GM12878 (cell line): Measurements from ENCODE around the gene HS6ST3.

Source experiments
- ASH2L ChIP-seq: fragments of 300-600, 200-600 bp; sonication (generic); IDR thresholded peaks from 2 replicates; pipeline ENCODE4 v1.6.1; 2017; ENCODE audit warnings: low read depth, mild to moderate bottlenecking, borderline replicate concordance
- ATF7 ChIP-seq: fragments of 450-650 bp; IDR thresholded peaks from 2 replicates; pipeline ENCODE4 v1.6.1; 2016; ENCODE audit warnings: low read depth, mild to moderate bottlenecking
- CTCF ChIP-seq, 3 experiments: IDR thresholded peaks in 2 of 3; conservative IDR thresholded peaks in 1 of 3; 2 replicates each; pipeline ENCODE4 v1.5.1; 2011; ENCODE audit warnings: low read depth in 3 of 3, low read length in 3 of 3, mild to moderate bottlenecking in 3 of 3, control low read depth in 2 of 3, moderate library complexity in 2 of 3, inconsistent platforms in 1 of 3, mixed read lengths in 1 of 3; ENCODE audit not compliant: control insufficient read depth in 2 of 3, insufficient read depth in 1 of 3; ENCODE audit errors: extremely low read depth in 1 of 3
- HCFC1 ChIP-seq: fragments of 150-350 bp; IDR thresholded peaks from 2 replicates; pipeline ENCODE4 v1.6.1; 2014; ENCODE audit warnings: low read length
- NRF1 ChIP-seq: conservative IDR thresholded peaks from 2 replicates; pipeline ENCODE4 v1.6.1; 2011; ENCODE audit warnings: mild to moderate bottlenecking, low read depth, low read length, improper control_type of control experiment
- POLR2AphosphoS5 ChIP-seq: IDR thresholded peaks from 2 replicates; pipeline ENCODE4 v1.6.1; 2011; ENCODE audit warnings: mild to moderate bottlenecking, low read length, inconsistent platforms
- RAD21 ChIP-seq: IDR thresholded peaks from 2 replicates; pipeline ENCODE4 v1.6.1; 2011; ENCODE audit warnings: mild to moderate bottlenecking, low read depth, low read length, moderate library complexity; ENCODE audit not compliant: insufficient read depth
- RBBP5 ChIP-seq: fragments of 200-600 bp; sonication (generic); conservative IDR thresholded peaks from 2 replicates; pipeline ENCODE4 v1.6.1; 2016
- RCOR1 ChIP-seq: conservative IDR thresholded peaks from 2 replicates; pipeline ENCODE4 v1.6.1; 2012; ENCODE audit warnings: low read depth, low read length, improper control_type of control experiment
- RFX5 ChIP-seq: IDR thresholded peaks from 2 replicates; pipeline ENCODE4 v1.6.1; 2011; ENCODE audit warnings: low read depth, low read length, improper control_type of control experiment
- SIN3A ChIP-seq: IDR thresholded peaks from 2 replicates; pipeline ENCODE4 v1.6.1; 2012; ENCODE audit warnings: low read depth, low read length, improper control_type of control experiment
- ZNF274 ChIP-seq: IDR thresholded peaks from one replicate; pipeline ENCODE4 v1.8.0; 2011; ENCODE audit not compliant: insufficient read length, insufficient read depth

DNA sequence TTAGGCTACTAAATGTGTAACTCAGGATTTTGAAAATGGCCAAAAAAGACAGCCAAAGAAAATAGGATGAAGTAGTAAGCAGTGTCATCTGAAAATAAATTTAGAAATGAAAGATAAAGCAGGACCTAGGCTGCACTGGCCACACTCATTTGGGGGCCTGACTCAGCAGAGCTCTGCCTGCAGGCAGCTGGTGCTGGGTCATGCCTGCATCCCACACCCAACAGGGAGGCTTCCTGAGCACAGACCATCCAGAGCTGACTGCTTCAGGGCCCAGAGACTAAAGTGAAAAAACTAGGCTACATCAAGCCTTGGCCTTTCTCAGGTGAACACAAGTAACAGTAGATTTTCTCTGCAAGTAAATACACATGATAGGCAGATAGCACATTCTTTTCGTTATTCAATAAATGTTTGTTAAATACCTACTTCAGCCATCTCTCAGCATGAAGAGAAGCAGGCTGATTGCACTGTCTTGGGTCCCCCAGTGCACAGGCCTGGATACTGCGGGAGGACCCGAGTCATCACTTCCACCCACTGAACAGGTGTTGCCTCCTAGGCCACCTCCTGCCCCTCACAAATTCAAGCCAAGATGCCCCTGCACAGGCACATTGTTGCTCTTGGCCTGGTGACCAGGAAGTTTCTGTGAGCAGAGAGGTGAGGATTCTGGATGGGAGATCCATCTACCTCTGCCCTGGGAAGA, 620.4 kb downstream of the HS6ST3 start:
- TF ChIP-seq CTCF (IDR thresholded peaks at IDR 0.05 in 2 of 3, conservative IDR thresholded peaks at IDR 0.05 in 1 of 3; ENCODE audit: control insufficient read depth in 2 of 3, extremely low read depth in 1 of 3, insufficient read depth in 1 of 3, low read depth in 3 of 3, low read length in 3 of 3) = no peak
- no peak for TF ChIP-seq POLR2AphosphoS5
- no peak for TF ChIP-seq ASH2L
- no peak for TF ChIP-seq HCFC1
- no peak for TF ChIP-seq NRF1
- TF ChIP-seq RBBP5 = no peak
- no peak for TF ChIP-seq SIN3A
- no peak for TF ChIP-seq RCOR1
- no peak for TF ChIP-seq RFX5
- no peak for TF ChIP-seq ATF7
- no peak for TF ChIP-seq ZNF274
- no peak for TF ChIP-seq RAD21
